Measurements from ENCODE around the gene LRRC42. TPM values are rescaled to one million over a fixed set of nuclear protein-coding genes. Genes with fewer than 3 reads are reported as not detected.

The LRRC42 gene
- total and polyA plus RNA-seq, 10 of the 15 experiments (the other 5 are each of a cell fraction or from before 2014, with no cell fraction given) = 11.0 to 34.4 (median 23.0) TPM

DNA sequence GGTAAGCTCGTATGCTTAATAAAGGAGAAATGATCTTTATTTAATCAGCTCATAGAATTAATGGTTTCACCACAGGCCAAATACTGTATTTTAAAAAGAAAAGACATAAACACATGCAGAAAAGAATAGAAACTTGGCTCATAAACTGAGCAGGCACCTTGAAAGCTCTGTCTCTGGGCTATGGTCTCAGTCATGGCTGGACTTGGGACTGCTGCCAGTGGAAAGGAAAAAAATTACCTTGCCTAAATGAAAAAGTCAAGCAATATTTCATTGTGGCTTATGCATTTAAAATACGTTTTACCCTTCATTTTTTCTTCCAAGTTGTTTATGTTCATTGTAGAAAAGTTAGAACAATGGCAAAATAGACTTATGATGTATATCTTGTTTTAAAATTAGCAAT is 8.0 kb downstream of the LRRC42 start:
- POLR2A ChIA-PET = interaction anchor here (1.6 kb wide), 1 partner anchor 9 kb away, joined by 10 read pairs; the partner anchor contains the start of gene IFT25
- no peak for ATAC-seq
- TF ChIP-seq NFYB (IDR thresholded peaks at IDR 0.05; ENCODE audit: insufficient read depth, low read depth, low read length) (no peak), MTA3 (IDR thresholded peaks at IDR 0.05; ENCODE audit: borderline replicate concordance, low read length) (no peak), SP1 (IDR thresholded peaks at IDR 0.05; ENCODE audit: low read depth, low read length) (no peak), PAX5 (IDR thresholded peaks at IDR 0.05; ENCODE audit: borderline replicate concordance, low read depth, low read length) (no peak)
- TF ChIP-seq, protein P1, sequence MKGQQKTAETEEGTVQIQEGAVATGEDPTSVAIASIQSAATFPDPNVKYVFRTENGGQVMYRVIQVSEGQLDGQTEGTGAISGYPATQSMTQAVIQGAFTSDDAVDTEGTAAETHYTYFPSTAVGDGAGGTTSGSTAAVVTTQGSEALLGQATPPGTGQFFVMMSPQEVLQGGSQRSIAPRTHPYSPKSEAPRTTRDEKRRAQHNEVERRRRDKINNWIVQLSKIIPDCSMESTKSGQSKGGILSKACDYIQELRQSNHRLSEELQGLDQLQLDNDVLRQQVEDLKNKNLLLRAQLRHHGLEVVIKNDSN (IDR thresholded peaks at IDR 0.05; ENCODE audit: borderline replicate concordance, extremely low read length, insufficient read depth, low read depth, low read length) = no peak
- TF ChIP-seq, protein P2, sequence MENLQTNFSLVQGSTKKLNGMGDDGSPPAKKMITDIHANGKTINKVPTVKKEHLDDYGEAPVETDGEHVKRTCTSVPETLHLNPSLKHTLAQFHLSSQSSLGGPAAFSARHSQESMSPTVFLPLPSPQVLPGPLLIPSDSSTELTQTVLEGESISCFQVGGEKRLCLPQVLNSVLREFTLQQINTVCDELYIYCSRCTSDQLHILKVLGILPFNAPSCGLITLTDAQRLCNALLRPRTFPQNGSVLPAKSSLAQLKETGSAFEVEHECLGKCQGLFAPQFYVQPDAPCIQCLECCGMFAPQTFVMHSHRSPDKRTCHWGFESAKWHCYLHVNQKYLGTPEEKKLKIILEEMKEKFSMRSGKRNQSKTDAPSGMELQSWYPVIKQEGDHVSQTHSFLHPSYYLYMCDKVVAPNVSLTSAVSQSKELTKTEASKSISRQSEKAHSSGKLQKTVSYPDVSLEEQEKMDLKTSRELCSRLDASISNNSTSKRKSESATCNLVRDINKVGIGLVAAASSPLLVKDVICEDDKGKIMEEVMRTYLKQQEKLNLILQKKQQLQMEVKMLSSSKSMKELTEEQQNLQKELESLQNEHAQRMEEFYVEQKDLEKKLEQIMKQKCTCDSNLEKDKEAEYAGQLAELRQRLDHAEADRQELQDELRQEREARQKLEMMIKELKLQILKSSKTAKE (IDR thresholded peaks at IDR 0.05; ENCODE audit: low read depth, poor library complexity, severe bottlenecking) = no peak
- TF ChIP-seq, protein P3, sequence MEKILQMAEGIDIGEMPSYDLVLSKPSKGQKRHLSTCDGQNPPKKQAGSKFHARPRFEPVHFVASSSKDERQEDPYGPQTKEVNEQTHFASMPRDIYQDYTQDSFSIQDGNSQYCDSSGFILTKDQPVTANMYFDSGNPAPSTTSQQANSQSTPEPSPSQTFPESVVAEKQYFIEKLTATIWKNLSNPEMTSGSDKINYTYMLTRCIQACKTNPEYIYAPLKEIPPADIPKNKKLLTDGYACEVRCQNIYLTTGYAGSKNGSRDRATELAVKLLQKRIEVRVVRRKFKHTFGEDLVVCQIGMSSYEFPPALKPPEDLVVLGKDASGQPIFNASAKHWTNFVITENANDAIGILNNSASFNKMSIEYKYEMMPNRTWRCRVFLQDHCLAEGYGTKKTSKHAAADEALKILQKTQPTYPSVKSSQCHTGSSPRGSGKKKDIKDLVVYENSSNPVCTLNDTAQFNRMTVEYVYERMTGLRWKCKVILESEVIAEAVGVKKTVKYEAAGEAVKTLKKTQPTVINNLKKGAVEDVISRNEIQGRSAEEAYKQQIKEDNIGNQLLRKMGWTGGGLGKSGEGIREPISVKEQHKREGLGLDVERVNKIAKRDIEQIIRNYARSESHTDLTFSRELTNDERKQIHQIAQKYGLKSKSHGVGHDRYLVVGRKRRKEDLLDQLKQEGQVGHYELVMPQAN (conservative IDR thresholded peaks at IDR 0.05) = no peak
- TF ChIP-seq, protein P4, sequence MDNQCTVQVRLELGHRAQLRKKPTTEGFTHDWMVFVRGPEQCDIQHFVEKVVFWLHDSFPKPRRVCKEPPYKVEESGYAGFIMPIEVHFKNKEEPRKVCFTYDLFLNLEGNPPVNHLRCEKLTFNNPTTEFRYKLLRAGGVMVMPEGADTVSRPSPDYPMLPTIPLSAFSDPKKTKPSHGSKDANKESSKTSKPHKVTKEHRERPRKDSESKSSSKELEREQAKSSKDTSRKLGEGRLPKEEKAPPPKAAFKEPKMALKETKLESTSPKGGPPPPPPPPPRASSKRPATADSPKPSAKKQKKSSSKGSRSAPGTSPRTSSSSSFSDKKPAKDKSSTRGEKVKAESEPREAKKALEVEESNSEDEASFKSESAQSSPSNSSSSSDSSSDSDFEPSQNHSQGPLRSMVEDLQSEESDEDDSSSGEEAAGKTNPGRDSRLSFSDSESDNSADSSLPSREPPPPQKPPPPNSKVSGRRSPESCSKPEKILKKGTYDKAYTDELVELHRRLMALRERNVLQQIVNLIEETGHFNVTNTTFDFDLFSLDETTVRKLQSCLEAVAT (IDR thresholded peaks at IDR 0.05) = no peak
- TF ChIP-seq, protein P5, sequence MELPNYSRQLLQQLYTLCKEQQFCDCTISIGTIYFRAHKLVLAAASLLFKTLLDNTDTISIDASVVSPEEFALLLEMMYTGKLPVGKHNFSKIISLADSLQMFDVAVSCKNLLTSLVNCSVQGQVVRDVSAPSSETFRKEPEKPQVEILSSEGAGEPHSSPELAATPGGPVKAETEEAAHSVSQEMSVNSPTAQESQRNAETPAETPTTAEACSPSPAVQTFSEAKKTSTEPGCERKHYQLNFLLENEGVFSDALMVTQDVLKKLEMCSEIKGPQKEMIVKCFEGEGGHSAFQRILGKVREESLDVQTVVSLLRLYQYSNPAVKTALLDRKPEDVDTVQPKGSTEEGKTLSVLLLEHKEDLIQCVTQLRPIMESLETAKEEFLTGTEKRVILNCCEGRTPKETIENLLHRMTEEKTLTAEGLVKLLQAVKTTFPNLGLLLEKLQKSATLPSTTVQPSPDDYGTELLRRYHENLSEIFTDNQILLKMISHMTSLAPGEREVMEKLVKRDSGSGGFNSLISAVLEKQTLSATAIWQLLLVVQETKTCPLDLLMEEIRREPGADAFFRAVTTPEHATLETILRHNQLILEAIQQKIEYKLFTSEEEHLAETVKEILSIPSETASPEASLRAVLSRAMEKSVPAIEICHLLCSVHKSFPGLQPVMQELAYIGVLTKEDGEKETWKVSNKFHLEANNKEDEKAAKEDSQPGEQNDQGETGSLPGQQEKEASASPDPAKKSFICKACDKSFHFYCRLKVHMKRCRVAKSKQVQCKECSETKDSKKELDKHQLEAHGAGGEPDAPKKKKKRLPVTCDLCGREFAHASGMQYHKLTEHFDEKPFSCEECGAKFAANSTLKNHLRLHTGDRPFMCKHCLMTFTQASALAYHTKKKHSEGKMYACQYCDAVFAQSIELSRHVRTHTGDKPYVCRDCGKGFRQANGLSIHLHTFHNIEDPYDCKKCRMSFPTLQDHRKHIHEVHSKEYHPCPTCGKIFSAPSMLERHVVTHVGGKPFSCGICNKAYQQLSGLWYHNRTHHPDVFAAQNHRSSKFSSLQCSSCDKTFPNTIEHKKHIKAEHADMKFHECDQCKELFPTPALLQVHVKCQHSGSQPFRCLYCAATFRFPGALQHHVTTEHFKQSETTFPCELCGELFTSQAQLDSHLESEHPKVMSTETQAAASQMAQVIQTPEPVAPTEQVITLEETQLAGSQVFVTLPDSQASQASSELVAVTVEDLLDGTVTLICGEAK (IDR thresholded peaks at IDR 0.05; ENCODE audit: borderline replicate concordance) = no peak
- SMC1A ChIA-PET (ENCODE audit: uncharacterized antibody, unreplicated experiment) = interaction anchor here (1.3 to 7.6 kb wide), 2 partner anchors 75 to 93 kb away, joined by 4 to 95 read pairs; no protein-coding TSS in a partner anchor
- RAD21 ChIA-PET (ENCODE audit: unreplicated experiment) = interaction anchor here (1.0 to 1.5 kb wide), 2 partner anchors 76 to 94 kb away, joined by 3 to 5 read pairs; no protein-coding TSS in a partner anchor
- no peak for FAIRE-seq
- H3K4me3 ChIP-seq = no peak overlapping the region
- no peak overlapping the region for H3K4me2 ChIP-seq (ENCODE audit: control insufficient read depth, insufficient read depth)
- BruUV-seq (replicated peaks) = no TSS peak
- no peaks in the 10 kb centered on the region for H3K9me3 ChIP-seq (replicated peaks; ENCODE audit: control insufficient read depth, insufficient read depth, low read length)
- in situ Hi-C loops (cut with MboI) = loop anchor here (25.0 kb wide), 1 partner anchor 467 kb away; no protein-coding TSS in a partner anchor
- H4K20me1 ChIP-seq (ENCODE audit: control insufficient read depth, insufficient read depth) = no peaks in the 10 kb centered on the region
- 92% methylated on average over 2 of the region's 2 CpGs for WGBS (ENCODE audit: insufficient coverage, insufficient replicate concordance, low lambda C conversion rate, missing lambda C conversion rate)
- peaks cover 11% of the 10 kb centered on the region; the same call in 1 of the 2 replicates for H3K4me1 ChIP-seq (ENCODE audit: control insufficient read depth, insufficient read depth, low read length)
- CTCF ChIA-PET = interaction anchor here (0.5 to 11.1 kb wide), 9 partner anchors 10 to 966 kb away, joined by 3 to 200 read pairs (median 4); no protein-coding TSS in a partner anchor
- no peak for DNase-seq (ENCODE audit: low read depth, low spot score)
- H3K27ac ChIP-seq (ENCODE audit: control insufficient read depth, insufficient read depth) = no peak overlapping the region
- H3K79me2 ChIP-seq (ENCODE audit: control insufficient read depth, insufficient read depth, low read length) = peaks cover 5% of the 10 kb centered on the region
- intact Hi-C loops (cut with micrococcal nuclease; ENCODE audit: unreplicated experiment) = loop anchor here (10.0 kb wide), 1 partner anchor 469 kb away; no protein-coding TSS in a partner anchor
- peaks cover 4 to 14% of the 10 kb centered on the region in 2 experiments for H3K36me3 ChIP-seq (ENCODE audit: control insufficient read depth in 2 of 2, insufficient read depth in 2 of 2, low read length in 1 of 2)
- H3K9ac ChIP-seq (ENCODE audit: control insufficient read depth, insufficient read depth, low read length) = no peak overlapping the region
- H3K27me3 ChIP-seq (replicated peaks in 1 of 2; ENCODE audit: control insufficient read depth in 2 of 2, insufficient read depth in 2 of 2, low read length in 1 of 2) = no peaks in the 10 kb centered on the region
- H2AFZ ChIP-seq (ENCODE audit: control insufficient read depth, low read depth, low read length) = no peak overlapping the region
